ENCODE measurements around the gene ALDH3B2.

DNA sequence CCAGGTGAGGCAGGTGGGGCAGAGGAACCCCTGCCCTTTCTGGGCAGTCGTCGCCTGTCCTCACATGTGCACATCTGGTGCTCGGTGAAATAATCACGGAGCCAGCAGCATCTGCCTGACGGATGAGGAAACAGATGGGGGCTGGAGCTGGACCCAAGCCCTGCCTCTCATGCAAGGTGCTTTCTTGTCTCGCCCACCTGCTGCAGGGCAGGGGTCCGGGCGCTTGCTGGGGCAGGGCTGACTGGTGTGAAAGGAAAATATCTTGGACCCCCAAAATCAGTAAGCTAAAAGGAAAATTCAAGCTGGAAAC, 3.3 kb downstream of the ALDH3B2 start:
- TF ChIP-seq, protein P1, sequence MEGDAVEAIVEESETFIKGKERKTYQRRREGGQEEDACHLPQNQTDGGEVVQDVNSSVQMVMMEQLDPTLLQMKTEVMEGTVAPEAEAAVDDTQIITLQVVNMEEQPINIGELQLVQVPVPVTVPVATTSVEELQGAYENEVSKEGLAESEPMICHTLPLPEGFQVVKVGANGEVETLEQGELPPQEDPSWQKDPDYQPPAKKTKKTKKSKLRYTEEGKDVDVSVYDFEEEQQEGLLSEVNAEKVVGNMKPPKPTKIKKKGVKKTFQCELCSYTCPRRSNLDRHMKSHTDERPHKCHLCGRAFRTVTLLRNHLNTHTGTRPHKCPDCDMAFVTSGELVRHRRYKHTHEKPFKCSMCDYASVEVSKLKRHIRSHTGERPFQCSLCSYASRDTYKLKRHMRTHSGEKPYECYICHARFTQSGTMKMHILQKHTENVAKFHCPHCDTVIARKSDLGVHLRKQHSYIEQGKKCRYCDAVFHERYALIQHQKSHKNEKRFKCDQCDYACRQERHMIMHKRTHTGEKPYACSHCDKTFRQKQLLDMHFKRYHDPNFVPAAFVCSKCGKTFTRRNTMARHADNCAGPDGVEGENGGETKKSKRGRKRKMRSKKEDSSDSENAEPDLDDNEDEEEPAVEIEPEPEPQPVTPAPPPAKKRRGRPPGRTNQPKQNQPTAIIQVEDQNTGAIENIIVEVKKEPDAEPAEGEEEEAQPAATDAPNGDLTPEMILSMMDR (IDR thresholded peaks at IDR 0.05) = no peak
- TF ChIP-seq POLR2A (IDR thresholded peaks at IDR 0.05) (no peak), EP300 (IDR thresholded peaks at IDR 0.05) (no peak), POLR2AphosphoS5 (IDR thresholded peaks at IDR 0.05) (no peak)

Data from stomach (tissue), 4 donors.